GM23338 (cell line): ENCODE data around the gene IGF2BP1. TPM values are rescaled to one million over a fixed set of nuclear protein-coding genes. Genes with fewer than 3 reads are reported as not detected.

Experiments used
- ATAC-seq: fragments of 200-7000 bp; cut with Tn5 transposase; 3 replicates; pipeline ENCODE4 v1.9.1; 2020
- DNase-seq: peaks from one replicate; pipeline ENCODE4 v3.0.0-alpha.2; 2015; ENCODE audit warnings: low spot score
- H2AFZ ChIP-seq: fragments of 200-600 bp; sonication (generic); 2 replicates; pipeline ENCODE4 v1.8.0; 2016; ENCODE audit warnings: antibody characterized with exemption, mild to moderate bottlenecking, moderate library complexity
- H3F3A ChIP-seq: fragments of 200-600 bp; sonication (generic); replicated peaks from 2 replicates; pipeline ENCODE4 v1.8.0; 2017; ENCODE audit warnings: antibody characterized with exemption, mixed run types, low read depth
- H3K27ac ChIP-seq: fragments of 200-600 bp; sonication (generic); 2 replicates; pipeline ENCODE4 v1.6.1; 2016; ENCODE audit warnings: low read depth
- H3K27me3 ChIP-seq: fragments of 200-600 bp; sonication (generic); 2 replicates; pipeline ENCODE4 v1.8.0; 2016; ENCODE audit warnings: mild to moderate bottlenecking, mixed run types, moderate library complexity; ENCODE audit not compliant: insufficient read depth
- H3K36me3 ChIP-seq: fragments of 200-600 bp; sonication (generic); 2 replicates; pipeline ENCODE4 v1.8.0; 2016; ENCODE audit warnings: mild to moderate bottlenecking; ENCODE audit not compliant: insufficient read depth
- H3K4me1 ChIP-seq: fragments of 200-600 bp; sonication (generic); 2 replicates; pipeline ENCODE4 v1.8.0; 2016; ENCODE audit warnings: mild to moderate bottlenecking, moderate library complexity; ENCODE audit not compliant: insufficient read depth
- H3K4me2 ChIP-seq: fragments of 200-600 bp; sonication (generic); 2 replicates; pipeline ENCODE4 v1.7.1; 2017; ENCODE audit warnings: mixed run types
- H3K4me3 ChIP-seq: fragments of 200-600 bp; sonication (generic); 2 replicates; pipeline ENCODE4 v1.6.1; 2016; ENCODE audit warnings: mixed run types
- H3K79me2 ChIP-seq: fragments of 200-600 bp; sonication (generic); replicated peaks from 2 replicates; pipeline ENCODE4 v1.8.0; 2017; ENCODE audit warnings: mild to moderate bottlenecking; ENCODE audit not compliant: insufficient read depth
- H3K9me2 ChIP-seq: fragments of 200-600 bp; sonication (generic); 2 replicates; pipeline ENCODE4 v1.8.0; 2017; ENCODE audit not compliant: insufficient read depth
- H4K20me1 ChIP-seq: fragments of 200-600 bp; sonication (generic); replicated peaks from 2 replicates; pipeline ENCODE4 v1.8.0; 2017; ENCODE audit warnings: mild to moderate bottlenecking; ENCODE audit not compliant: insufficient read depth
- H3K27ac Mint-ChIP-seq: 2 replicates; pipeline ENCODE4 v1.8.0; 2020; ENCODE audit warnings: inconsistent platforms, mild to moderate bottlenecking, moderate library complexity, mixed read lengths
- H3K27me3 Mint-ChIP-seq: 3 replicates; pipeline ENCODE4 v1.8.0; 2022; ENCODE audit warnings: low read depth, mild to moderate bottlenecking, moderate library complexity, mixed read lengths, inconsistent platforms; ENCODE audit not compliant: insufficient read depth, poor library complexity
- H3K36me3 Mint-ChIP-seq: 3 replicates; pipeline ENCODE4 v1.8.0; 2021; ENCODE audit warnings: low read depth, mild to moderate bottlenecking, inconsistent platforms, moderate library complexity, mixed read lengths
- H3K4me1 Mint-ChIP-seq: 3 replicates; pipeline ENCODE4 v1.8.0; 2020; ENCODE audit warnings: mild to moderate bottlenecking, inconsistent platforms, mixed read lengths
- H3K4me3 Mint-ChIP-seq: 3 replicates; pipeline ENCODE4 v1.8.0; 2021; ENCODE audit warnings: moderate library complexity, mild to moderate bottlenecking, inconsistent platforms, mixed read lengths
- H3K9me3 Mint-ChIP-seq: 3 replicates; pipeline ENCODE4 v1.8.0; 2020; ENCODE audit warnings: moderate library complexity, mild to moderate bottlenecking, inconsistent platforms, mixed read lengths
- EZH2phosphoT487 ChIP-seq: fragments of 200-600 bp; sonication (generic); IDR thresholded peaks from one replicate; pipeline ENCODE4 v1.8.1; 2018; ENCODE audit warnings: antibody characterized with exemption; ENCODE audit not compliant: unreplicated experiment
- JUNB ChIP-seq: IDR thresholded peaks from one replicate; pipeline ENCODE4 v1.6.1; 2016; ENCODE audit warnings: antibody characterized with exemption; ENCODE audit not compliant: unreplicated experiment
- NANOG ChIP-seq: IDR thresholded peaks from 2 replicates; pipeline ENCODE4 v1.6.1; 2016; ENCODE audit warnings: antibody characterized with exemption, borderline replicate concordance
- POLR2AphosphoS5 ChIP-seq: IDR thresholded peaks from 2 replicates; pipeline ENCODE4 v1.6.1; 2016; ENCODE audit warnings: antibody characterized with exemption, low read depth
- STAT1 ChIP-seq: IDR thresholded peaks from one replicate; pipeline ENCODE4 v1.6.1; 2016; ENCODE audit warnings: antibody characterized with exemption; ENCODE audit not compliant: unreplicated experiment
- ZNF114 ChIP-seq: fragments of 250-450 bp; sonication (Bioruptor Pico); IDR thresholded peaks from 2 replicates; pipeline ENCODE4 v1.5.0; 2020; ENCODE audit warnings: mild to moderate bottlenecking, moderate library complexity
- ZNF331 ChIP-seq: fragments of 250-450 bp; sonication (Bioruptor Pico); IDR thresholded peaks from 2 replicates; pipeline ENCODE4 v1.5.0; 2020; ENCODE audit warnings: low read depth, mild to moderate bottlenecking, moderate library complexity
- polyA plus RNA-seq: library from polyadenylated mRNA; unstranded; fragments of >200 nt; fragmentation: Nextera tagmentation; extraction: Ambion mirVana; gene quantifications from 2 replicates; pipeline ENCODE4 v1.2.1, GENCODE V29; 2016
- total RNA-seq: library from RNA; depleted of rRNA; stranded (reverse); fragments of >200 nt; shearing (Covaris generic); gene quantifications from 2 replicates; pipeline ENCODE4 v1.2.3, GENCODE V29; 2014
- TF ChIP-seq, protein P1 (sequence below): IDR thresholded peaks from one replicate; pipeline ENCODE4 v1.6.1; 2018; ENCODE audit warnings: antibody characterized with exemption; ENCODE audit not compliant: unreplicated experiment
- TF ChIP-seq, protein P2 (sequence below): fragments of 250-450 bp; sonication (Bioruptor Pico); IDR thresholded peaks from 2 replicates; pipeline ENCODE4 v1.5.0; 2020; ENCODE audit warnings: mild to moderate bottlenecking, moderate library complexity

IGF2BP1 gene
- total and polyA plus RNA-seq, 2 experiments from 2014 or later, result 68.6 to 249 TPM

DNA sequence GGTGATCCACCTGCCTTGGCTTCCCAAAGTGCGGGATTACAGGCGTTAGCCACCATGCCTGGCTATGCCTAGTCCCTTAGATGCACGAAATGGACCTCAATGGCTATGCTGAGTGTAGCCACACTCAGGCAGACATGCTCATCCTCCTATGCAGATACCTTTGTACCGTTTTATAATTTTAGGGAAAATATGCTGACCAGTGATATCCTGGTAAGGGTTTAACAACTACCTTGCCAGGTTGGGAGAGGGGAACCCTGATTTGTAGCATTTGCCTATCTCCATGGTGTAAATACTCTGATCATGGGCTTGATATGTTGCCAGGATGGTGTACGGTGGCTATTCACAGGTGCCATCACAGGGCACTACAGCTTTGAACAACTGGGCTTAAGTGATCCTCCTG is 45.6 kb upstream of the IGF2BP1 start (continued):
- TF ChIP-seq, protein P1, sequence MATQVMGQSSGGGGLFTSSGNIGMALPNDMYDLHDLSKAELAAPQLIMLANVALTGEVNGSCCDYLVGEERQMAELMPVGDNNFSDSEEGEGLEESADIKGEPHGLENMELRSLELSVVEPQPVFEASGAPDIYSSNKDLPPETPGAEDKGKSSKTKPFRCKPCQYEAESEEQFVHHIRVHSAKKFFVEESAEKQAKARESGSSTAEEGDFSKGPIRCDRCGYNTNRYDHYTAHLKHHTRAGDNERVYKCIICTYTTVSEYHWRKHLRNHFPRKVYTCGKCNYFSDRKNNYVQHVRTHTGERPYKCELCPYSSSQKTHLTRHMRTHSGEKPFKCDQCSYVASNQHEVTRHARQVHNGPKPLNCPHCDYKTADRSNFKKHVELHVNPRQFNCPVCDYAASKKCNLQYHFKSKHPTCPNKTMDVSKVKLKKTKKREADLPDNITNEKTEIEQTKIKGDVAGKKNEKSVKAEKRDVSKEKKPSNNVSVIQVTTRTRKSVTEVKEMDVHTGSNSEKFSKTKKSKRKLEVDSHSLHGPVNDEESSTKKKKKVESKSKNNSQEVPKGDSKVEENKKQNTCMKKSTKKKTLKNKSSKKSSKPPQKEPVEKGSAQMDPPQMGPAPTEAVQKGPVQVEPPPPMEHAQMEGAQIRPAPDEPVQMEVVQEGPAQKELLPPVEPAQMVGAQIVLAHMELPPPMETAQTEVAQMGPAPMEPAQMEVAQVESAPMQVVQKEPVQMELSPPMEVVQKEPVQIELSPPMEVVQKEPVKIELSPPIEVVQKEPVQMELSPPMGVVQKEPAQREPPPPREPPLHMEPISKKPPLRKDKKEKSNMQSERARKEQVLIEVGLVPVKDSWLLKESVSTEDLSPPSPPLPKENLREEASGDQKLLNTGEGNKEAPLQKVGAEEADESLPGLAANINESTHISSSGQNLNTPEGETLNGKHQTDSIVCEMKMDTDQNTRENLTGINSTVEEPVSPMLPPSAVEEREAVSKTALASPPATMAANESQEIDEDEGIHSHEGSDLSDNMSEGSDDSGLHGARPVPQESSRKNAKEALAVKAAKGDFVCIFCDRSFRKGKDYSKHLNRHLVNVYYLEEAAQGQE, result no peak
- TF ChIP-seq JUNB, result no peak
- TF ChIP-seq ZNF331 (CRISPR knock-in tag), result no peak
- TF ChIP-seq ZNF114, result no peak
- TF ChIP-seq EZH2phosphoT487, result no peak
- no peak for TF ChIP-seq STAT1

DNA sequence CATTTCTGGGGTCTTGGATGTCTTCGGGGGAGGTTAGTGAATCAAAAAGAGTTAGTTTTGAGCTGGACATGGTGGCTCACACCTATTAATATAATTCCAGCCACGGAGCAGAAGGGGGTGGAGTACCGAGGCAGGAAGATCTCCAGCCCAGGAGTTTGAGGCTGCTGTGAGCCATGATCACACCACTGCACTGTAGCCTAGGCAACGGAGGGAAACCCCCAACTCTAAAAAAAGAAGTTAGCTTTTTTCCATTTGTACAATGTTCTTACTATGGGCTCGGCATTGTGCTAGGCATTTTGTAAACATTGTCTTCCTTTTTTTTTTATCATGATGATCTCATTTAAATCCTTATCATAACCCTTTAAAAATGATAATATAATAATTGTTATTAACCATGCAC is 44.3 kb upstream of the IGF2BP1 start:
- Histone ChIP-seq H3K4me3 (no peak overlapping the region), H3K79me2 (no peaks in the 10 kb centered on the region), H3K27ac (no peak overlapping the region), H3K27me3 (no peaks in the 10 kb centered on the region), H4K20me1 (no peaks in the 10 kb centered on the region), H3F3A (no peaks in the 10 kb centered on the region), H3K36me3 (no peaks in the 10 kb centered on the region), H2AFZ (0 out of 2 replicates have a peak overlapping the region, but pooled peaks have one; percentile 43), H3K4me2 (no peak overlapping the region), H3K4me1 (0 out of 2 replicates have a peak, but pooled peaks cover 3% of the 10 kb centered on the region), H3K9me2 (no peaks in the 10 kb centered on the region)
- H3K4me1 Mint-ChIP-seq, result peaks cover 8% of the 10 kb centered on the region
- no peak for ATAC-seq
- H3K9me3 Mint-ChIP-seq, result 0 out of 3 replicates have a peak, but pooled peaks cover under 1% of the 10 kb centered on the region
- TF ChIP-seq EZH2phosphoT487 (no peak), POLR2AphosphoS5 (no peak), NANOG (no peak), STAT1 (no peak)
- TF ChIP-seq, protein P2, sequence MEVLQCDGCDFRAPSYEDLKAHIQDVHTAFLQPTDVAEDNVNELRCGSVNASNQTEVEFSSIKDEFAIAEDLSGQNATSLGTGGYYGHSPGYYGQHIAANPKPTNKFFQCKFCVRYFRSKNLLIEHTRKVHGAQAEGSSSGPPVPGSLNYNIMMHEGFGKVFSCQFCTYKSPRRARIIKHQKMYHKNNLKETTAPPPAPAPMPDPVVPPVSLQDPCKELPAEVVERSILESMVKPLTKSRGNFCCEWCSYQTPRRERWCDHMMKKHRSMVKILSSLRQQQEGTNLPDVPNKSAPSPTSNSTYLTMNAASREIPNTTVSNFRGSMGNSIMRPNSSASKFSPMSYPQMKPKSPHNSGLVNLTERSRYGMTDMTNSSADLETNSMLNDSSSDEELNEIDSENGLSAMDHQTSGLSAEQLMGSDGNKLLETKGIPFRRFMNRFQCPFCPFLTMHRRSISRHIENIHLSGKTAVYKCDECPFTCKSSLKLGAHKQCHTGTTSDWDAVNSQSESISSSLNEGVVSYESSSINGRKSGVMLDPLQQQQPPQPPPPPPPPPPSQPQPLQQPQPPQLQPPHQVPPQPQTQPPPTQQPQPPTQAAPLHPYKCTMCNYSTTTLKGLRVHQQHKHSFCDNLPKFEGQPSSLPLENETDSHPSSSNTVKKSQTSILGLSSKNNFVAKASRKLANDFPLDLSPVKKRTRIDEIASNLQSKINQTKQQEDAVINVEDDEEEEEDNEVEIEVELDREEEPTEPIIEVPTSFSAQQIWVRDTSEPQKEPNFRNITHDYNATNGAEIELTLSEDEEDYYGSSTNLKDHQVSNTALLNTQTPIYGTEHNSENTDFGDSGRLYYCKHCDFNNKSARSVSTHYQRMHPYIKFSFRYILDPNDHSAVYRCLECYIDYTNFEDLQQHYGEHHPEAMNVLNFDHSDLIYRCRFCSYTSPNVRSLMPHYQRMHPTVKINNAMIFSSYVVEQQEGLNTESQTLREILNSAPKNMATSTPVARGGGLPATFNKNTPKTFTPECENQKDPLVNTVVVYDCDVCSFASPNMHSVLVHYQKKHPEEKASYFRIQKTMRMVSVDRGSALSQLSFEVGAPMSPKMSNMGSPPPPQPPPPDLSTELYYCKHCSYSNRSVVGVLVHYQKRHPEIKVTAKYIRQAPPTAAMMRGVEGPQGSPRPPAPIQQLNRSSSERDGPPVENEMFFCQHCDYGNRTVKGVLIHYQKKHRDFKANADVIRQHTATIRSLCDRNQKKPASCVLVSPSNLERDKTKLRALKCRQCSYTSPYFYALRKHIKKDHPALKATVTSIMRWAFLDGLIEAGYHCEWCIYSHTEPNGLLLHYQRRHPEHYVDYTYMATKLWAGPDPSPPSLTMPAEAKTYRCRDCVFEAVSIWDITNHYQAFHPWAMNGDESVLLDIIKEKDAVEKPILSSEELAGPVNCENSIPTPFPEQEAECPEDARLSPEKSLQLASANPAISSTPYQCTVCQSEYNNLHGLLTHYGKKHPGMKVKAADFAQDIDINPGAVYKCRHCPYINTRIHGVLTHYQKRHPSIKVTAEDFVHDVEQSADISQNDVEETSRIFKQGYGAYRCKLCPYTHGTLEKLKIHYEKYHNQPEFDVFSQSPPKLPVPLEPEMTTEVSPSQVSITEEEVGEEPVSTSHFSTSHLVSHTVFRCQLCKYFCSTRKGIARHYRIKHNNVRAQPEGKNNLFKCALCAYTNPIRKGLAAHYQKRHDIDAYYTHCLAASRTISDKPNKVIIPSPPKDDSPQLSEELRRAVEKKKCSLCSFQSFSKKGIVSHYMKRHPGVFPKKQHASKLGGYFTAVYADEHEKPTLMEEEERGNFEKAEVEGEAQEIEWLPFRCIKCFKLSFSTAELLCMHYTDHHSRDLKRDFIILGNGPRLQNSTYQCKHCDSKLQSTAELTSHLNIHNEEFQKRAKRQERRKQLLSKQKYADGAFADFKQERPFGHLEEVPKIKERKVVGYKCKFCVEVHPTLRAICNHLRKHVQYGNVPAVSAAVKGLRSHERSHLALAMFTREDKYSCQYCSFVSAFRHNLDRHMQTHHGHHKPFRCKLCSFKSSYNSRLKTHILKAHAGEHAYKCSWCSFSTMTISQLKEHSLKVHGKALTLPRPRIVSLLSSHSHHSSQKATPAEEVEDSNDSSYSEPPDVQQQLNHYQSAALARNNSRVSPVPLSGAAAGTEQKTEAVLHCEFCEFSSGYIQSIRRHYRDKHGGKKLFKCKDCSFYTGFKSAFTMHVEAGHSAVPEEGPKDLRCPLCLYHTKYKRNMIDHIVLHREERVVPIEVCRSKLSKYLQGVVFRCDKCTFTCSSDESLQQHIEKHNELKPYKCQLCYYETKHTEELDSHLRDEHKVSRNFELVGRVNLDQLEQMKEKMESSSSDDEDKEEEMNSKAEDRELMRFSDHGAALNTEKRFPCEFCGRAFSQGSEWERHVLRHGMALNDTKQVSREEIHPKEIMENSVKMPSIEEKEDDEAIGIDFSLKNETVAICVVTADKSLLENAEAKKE (CRISPR knock-in tag), result no peak
- H3K27ac Mint-ChIP-seq, result no peak overlapping the region
- peaks cover 11% of the 10 kb centered on the region for H3K27me3 Mint-ChIP-seq
- no peak overlapping the region; the same call in 2 of the 3 replicates for H3K4me3 Mint-ChIP-seq
- H3K36me3 Mint-ChIP-seq, result no peaks in the 10 kb centered on the region
- DNase-seq, result no peak
